ENCODE results near the gene CACNA1G.

DNA sequence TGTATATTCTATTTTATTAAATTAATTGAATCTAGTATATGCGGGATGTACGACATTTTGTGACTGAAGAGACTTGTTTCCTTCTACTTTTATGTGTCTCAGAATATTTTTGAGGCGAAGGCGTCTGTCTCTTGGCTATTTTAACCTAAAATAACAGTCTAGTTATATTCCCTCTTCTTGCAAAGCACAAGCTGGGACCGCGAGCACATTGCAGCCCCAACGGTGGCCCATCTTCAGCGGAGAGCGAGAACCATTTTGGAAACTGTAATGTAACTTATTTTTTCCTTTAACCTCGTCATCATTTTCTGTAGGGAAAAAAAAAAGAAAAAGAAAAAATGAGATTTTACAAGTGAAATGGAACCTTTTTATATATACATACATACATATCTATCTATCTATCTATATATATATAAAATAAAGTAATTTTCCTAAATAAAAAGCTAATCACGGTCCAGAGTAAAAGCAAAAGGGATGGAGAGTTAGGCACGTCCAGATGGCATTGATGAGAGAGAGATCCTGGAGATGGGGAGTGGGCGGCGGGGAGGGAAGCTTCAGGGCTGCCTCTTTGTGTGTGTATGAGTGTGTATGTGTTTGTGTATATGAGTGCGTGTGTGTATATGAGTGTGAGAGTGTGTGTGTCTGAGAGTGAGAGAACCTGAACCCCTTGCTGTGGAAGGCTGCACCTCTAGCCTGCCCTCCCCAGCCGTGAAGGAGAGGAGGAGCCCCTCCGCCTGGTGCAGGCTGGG lies 66.7 kb downstream of the CACNA1G start:
- no peak for TF ChIP-seq BRCA1 (IDR thresholded peaks at IDR 0.05)
- no peak for TF ChIP-seq BRCA1 (CRISPR knock-in tag; IDR thresholded peaks at IDR 0.05)
- TF ChIP-seq, protein P1, sequence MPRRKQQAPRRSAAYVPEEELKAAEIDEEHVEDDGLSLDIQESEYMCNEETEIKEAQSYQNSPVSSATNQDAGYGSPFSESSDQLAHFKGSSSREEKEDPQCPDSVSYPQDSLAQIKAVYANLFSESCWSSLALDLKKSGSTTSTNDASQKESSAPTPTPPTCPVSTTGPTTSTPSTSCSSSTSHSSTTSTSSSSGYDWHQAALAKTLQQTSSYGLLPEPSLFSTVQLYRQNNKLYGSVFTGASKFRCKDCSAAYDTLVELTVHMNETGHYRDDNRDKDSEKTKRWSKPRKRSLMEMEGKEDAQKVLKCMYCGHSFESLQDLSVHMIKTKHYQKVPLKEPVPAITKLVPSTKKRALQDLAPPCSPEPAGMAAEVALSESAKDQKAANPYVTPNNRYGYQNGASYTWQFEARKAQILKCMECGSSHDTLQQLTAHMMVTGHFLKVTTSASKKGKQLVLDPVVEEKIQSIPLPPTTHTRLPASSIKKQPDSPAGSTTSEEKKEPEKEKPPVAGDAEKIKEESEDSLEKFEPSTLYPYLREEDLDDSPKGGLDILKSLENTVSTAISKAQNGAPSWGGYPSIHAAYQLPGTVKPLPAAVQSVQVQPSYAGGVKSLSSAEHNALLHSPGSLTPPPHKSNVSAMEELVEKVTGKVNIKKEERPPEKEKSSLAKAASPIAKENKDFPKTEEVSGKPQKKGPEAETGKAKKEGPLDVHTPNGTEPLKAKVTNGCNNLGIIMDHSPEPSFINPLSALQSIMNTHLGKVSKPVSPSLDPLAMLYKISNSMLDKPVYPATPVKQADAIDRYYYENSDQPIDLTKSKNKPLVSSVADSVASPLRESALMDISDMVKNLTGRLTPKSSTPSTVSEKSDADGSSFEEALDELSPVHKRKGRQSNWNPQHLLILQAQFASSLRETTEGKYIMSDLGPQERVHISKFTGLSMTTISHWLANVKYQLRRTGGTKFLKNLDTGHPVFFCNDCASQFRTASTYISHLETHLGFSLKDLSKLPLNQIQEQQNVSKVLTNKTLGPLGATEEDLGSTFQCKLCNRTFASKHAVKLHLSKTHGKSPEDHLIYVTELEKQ (CRISPR knock-in tag; IDR thresholded peaks at IDR 0.05): no peak
- TF ChIP-seq PHB2 (IDR thresholded peaks at IDR 0.05; ENCODE audit: low read depth): no peak
- no peak for TF ChIP-seq POLR3A (IDR thresholded peaks at IDR 0.05; ENCODE audit: borderline replicate concordance, extremely low read depth, insufficient read depth, insufficient read length)
- TF ChIP-seq, protein P2, sequence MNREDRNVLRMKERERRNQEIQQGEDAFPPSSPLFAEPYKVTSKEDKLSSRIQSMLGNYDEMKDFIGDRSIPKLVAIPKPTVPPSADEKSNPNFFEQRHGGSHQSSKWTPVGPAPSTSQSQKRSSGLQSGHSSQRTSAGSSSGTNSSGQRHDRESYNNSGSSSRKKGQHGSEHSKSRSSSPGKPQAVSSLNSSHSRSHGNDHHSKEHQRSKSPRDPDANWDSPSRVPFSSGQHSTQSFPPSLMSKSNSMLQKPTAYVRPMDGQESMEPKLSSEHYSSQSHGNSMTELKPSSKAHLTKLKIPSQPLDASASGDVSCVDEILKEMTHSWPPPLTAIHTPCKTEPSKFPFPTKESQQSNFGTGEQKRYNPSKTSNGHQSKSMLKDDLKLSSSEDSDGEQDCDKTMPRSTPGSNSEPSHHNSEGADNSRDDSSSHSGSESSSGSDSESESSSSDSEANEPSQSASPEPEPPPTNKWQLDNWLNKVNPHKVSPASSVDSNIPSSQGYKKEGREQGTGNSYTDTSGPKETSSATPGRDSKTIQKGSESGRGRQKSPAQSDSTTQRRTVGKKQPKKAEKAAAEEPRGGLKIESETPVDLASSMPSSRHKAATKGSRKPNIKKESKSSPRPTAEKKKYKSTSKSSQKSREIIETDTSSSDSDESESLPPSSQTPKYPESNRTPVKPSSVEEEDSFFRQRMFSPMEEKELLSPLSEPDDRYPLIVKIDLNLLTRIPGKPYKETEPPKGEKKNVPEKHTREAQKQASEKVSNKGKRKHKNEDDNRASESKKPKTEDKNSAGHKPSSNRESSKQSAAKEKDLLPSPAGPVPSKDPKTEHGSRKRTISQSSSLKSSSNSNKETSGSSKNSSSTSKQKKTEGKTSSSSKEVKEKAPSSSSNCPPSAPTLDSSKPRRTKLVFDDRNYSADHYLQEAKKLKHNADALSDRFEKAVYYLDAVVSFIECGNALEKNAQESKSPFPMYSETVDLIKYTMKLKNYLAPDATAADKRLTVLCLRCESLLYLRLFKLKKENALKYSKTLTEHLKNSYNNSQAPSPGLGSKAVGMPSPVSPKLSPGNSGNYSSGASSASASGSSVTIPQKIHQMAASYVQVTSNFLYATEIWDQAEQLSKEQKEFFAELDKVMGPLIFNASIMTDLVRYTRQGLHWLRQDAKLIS (CRISPR knock-in tag; IDR thresholded peaks at IDR 0.05): no peak
- TF ChIP-seq POLR2A (conservative IDR thresholded peaks at IDR 0.05): no peak
